ENCODE measurements around the gene JMJD4. TPM values are rescaled to one million over a fixed set of nuclear protein-coding genes. Genes with fewer than 3 reads are reported as not detected.

The JMJD4 gene
- total RNA-seq, 1 experiment from 2014 or later: 15.1 TPM

- Histone ChIP-seq H3F3A (ENCODE audit: insufficient read depth, low read depth) (no peaks in the 10 kb centered on the region; the same call in 1 of the 2 replicates), H3K9me2 (ENCODE audit: insufficient read depth) (no peaks in the 10 kb centered on the region), H4K20me1 (ENCODE audit: insufficient read depth) (peaks cover 23% of the 10 kb centered on the region), H3K4me1 (replicated peaks; ENCODE audit: insufficient read depth) (peaks cover 4% of the 10 kb centered on the region; the same call in 1 of the 2 replicates), H2AFZ (no peak overlapping the region), H3K27me3 (ENCODE audit: insufficient read depth, low read depth) (no peaks in the 10 kb centered on the region), H3K79me2 (ENCODE audit: low read depth) (peaks cover 48% of the 10 kb centered on the region), H3K4me2 (no peak overlapping the region), H3K4me3 (no peak overlapping the region), H3K9me3 (ENCODE audit: insufficient read depth, low read depth) (no peaks in the 10 kb centered on the region), H3K27ac (no peak overlapping the region), H3K36me3 (ENCODE audit: low read depth) (no peaks in the 10 kb centered on the region)
- TF ChIP-seq, protein P1, sequence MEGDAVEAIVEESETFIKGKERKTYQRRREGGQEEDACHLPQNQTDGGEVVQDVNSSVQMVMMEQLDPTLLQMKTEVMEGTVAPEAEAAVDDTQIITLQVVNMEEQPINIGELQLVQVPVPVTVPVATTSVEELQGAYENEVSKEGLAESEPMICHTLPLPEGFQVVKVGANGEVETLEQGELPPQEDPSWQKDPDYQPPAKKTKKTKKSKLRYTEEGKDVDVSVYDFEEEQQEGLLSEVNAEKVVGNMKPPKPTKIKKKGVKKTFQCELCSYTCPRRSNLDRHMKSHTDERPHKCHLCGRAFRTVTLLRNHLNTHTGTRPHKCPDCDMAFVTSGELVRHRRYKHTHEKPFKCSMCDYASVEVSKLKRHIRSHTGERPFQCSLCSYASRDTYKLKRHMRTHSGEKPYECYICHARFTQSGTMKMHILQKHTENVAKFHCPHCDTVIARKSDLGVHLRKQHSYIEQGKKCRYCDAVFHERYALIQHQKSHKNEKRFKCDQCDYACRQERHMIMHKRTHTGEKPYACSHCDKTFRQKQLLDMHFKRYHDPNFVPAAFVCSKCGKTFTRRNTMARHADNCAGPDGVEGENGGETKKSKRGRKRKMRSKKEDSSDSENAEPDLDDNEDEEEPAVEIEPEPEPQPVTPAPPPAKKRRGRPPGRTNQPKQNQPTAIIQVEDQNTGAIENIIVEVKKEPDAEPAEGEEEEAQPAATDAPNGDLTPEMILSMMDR (conservative IDR thresholded peaks at IDR 0.05): no peak
- no peak for TF ChIP-seq EZH2 (IDR thresholded peaks at IDR 0.05; ENCODE audit: low read depth)
- intact Hi-C loops (cut with micrococcal nuclease; ENCODE audit: unreplicated experiment): no loop called here
- ChIA-PET POLR2A (ENCODE audit: unreplicated experiment) (no interaction called here), CTCF (no interaction called here)
- no peak for DNase-seq
- no TSS peak for BruUV-seq (replicated peaks)
These were observed 6.2 kb upstream of the JMJD4 start for GRCh38 chr1:227741166-227741870.

DNA sequence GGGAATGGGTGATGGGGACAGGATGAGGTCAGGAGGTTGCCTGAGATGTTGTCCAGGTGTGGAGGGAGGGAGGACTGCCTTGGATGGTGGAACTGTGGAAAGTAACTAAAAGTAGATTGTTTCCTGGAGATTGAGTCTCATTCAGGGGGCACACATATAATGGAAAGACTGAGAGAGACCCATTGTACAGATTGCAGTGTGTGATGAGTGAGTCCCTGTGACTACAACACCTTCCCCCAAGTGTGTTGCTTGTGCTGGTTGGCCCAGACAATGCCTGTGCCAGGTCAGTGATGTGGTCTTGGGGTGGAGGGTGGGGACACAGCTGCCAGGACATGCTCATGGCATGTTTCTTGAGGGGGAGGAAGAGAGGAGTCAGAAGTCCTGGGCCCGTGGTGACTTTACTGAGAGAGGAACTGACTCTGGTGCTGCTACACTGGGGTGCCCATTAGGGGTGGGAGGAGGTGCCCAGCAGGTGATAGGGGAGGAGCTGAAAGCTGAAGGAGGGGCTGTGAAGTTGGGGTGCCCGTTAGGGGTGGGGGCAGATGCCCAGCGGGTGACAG is 5.4 kb upstream of the JMJD4 start:
- Histone ChIP-seq H3K79me2 (ENCODE audit: low read depth) (peaks cover 57% of the 10 kb centered on the region), H3K4me1 (replicated peaks; ENCODE audit: insufficient read depth) (peaks cover 9% of the 10 kb centered on the region; the same call in 1 of the 2 replicates), H3K4me3 (no peak overlapping the region), H3K9me3 (ENCODE audit: insufficient read depth, low read depth) (no peaks in the 10 kb centered on the region), H3K9me2 (ENCODE audit: insufficient read depth) (no peaks in the 10 kb centered on the region), H3K4me2 (no peak overlapping the region), H3K27me3 (ENCODE audit: insufficient read depth, low read depth) (no peaks in the 10 kb centered on the region), H4K20me1 (ENCODE audit: insufficient read depth) (peaks cover 23% of the 10 kb centered on the region), H2AFZ (no peak overlapping the region), H3K36me3 (ENCODE audit: low read depth) (no peaks in the 10 kb centered on the region), H3K27ac (no peak overlapping the region), H3F3A (ENCODE audit: insufficient read depth, low read depth) (no peaks in the 10 kb centered on the region; the same call in 1 of the 2 replicates)
- no peak for DNase-seq
- BruUV-seq (replicated peaks): no TSS peak
- no peak for TF ChIP-seq EZH2 (IDR thresholded peaks at IDR 0.05; ENCODE audit: low read depth)
- TF ChIP-seq, protein P1 (conservative IDR thresholded peaks at IDR 0.05): no peak
- intact Hi-C loops (cut with micrococcal nuclease; ENCODE audit: unreplicated experiment): no loop called here
- ChIA-PET CTCF (no interaction called here), POLR2A (ENCODE audit: unreplicated experiment) (no interaction called here)

DNA sequence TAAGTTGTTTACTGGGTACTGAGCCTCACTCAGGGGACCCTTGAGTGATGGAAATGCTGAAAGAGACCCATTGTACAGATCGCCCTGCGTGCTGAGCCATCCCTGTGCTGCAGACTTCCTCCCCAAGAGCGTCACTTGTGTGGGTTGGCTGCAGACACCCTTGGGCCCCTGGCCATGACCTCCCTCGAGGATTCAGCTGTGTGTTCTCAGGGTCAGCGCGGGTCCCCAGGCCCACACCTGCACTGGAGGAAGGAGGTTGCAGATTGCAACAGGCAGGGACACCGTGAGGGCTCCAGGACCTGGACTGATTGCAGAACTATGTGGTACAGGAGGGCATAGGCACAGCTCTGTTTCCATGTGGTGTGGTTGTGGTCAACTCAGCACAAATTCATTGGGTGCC is 4.5 kb upstream of the JMJD4 start:
- Histone ChIP-seq H3K36me3 (ENCODE audit: low read depth) (no peaks in the 10 kb centered on the region), H3K4me2 (no peak overlapping the region), H3K27me3 (ENCODE audit: insufficient read depth, low read depth) (no peaks in the 10 kb centered on the region), H3K9me2 (ENCODE audit: insufficient read depth) (no peaks in the 10 kb centered on the region), H3K79me2 (ENCODE audit: low read depth) (peaks cover 63% of the 10 kb centered on the region), H3K4me1 (replicated peaks; ENCODE audit: insufficient read depth) (peaks cover 9% of the 10 kb centered on the region; the same call in 1 of the 2 replicates), H3K27ac (no peak overlapping the region), H4K20me1 (ENCODE audit: insufficient read depth) (peaks cover 20% of the 10 kb centered on the region), H3K9me3 (ENCODE audit: insufficient read depth, low read depth) (no peaks in the 10 kb centered on the region), H3K4me3 (no peak overlapping the region), H2AFZ (no peak overlapping the region), H3F3A (ENCODE audit: insufficient read depth, low read depth) (no peaks in the 10 kb centered on the region; the same call in 1 of the 2 replicates)
- intact Hi-C loops (cut with micrococcal nuclease; ENCODE audit: unreplicated experiment): no loop called here
- TF ChIP-seq, protein P1 (conservative IDR thresholded peaks at IDR 0.05): no peak
- no peak for TF ChIP-seq EZH2 (IDR thresholded peaks at IDR 0.05; ENCODE audit: low read depth)
- ChIA-PET POLR2A (ENCODE audit: unreplicated experiment) (no interaction called here), CTCF (no interaction called here)
- DNase-seq: no peak
- no TSS peak for BruUV-seq (replicated peaks)

Measured in PC-9 (cell line).